ENCODE results near the gene GRAMD2B. TPM values are rescaled to one million over a fixed set of nuclear protein-coding genes. Genes with fewer than 3 reads are reported as not detected.
"Not testable (repeated sequence)": the region's sequence is repeated elsewhere in the genome, so short reads cannot be mapped to it uniquely, and the experiment has no call there.

Gene GRAMD2B
- total and polyA plus RNA-seq, 2 of the 13 experiments (the other 11 are each of a cell fraction or from before 2014, with no cell fraction given): 8.1 to 10.6 TPM

- H3K4me3 ChIP-seq (replicated peaks in 1 of 3; ENCODE audit: insufficient read depth in 1 of 3, low read depth in 2 of 3, low read length in 3 of 3); in situ Hi-C loops (cut with HindIII; ENCODE audit: extremely low pct_ligation_motif_present, low pct_unique_long_range_greater_than_20kb); H2AFZ ChIP-seq (ENCODE audit: low read length); H3K79me2 ChIP-seq (ENCODE audit: insufficient read depth, low read length); FAIRE-seq; H4K20me1 ChIP-seq (ENCODE audit: insufficient read depth, low read length); ATAC-seq; POLR2A ChIA-PET; H3K27me3 ChIP-seq (ENCODE audit: control insufficient read depth in 1 of 2, insufficient read depth in 2 of 2, low read length in 2 of 2); H3K27ac ChIP-seq (ENCODE audit: extremely low read length, insufficient read depth, low read length); CTCF ChIA-PET (ENCODE audit: low intra/inter-chr PET ratio, low total read pairs); BruUV-seq (replicated peaks); H3K36me3 ChIP-seq (replicated peaks in 1 of 2; ENCODE audit: control insufficient read depth in 1 of 2, insufficient read depth in 2 of 2, low read length in 2 of 2); H3K9ac ChIP-seq (ENCODE audit: insufficient read depth, low read depth, low read length); DNase-seq (ENCODE audit: low spot score); H3K4me2 ChIP-seq (ENCODE audit: low read depth, low read length); intact Hi-C loops (cut with micrococcal nuclease; ENCODE audit: unreplicated experiment): not testable (repeated sequence)
- Histone ChIP-seq H3K9me3 (ENCODE audit: low read length) (peaks cover 21% of the 10 kb centered on the region), H3K4me1 (ENCODE audit: insufficient read depth, low read length) (peaks cover 20% of the 10 kb centered on the region)
- WGBS (ENCODE audit: low lambda C conversion rate): 97% methylated on average over 2 of the region's 2 CpGs
These were observed 42.9 kb upstream of the GRAMD2B start for GRCh38 chr5:126380316-126380715.

- TF ChIP-seq KLF16 (CRISPR knock-in tag; IDR thresholded peaks at IDR 0.05): no peak
- no peak for TF ChIP-seq ZBTB7B (CRISPR knock-in tag; IDR thresholded peaks at IDR 0.05)
- TF ChIP-seq ZNF704 (CRISPR knock-in tag; IDR thresholded peaks at IDR 0.05; ENCODE audit: borderline replicate concordance): no peak
- TF ChIP-seq KLF15 (CRISPR knock-in tag; IDR thresholded peaks at IDR 0.05; ENCODE audit: borderline replicate concordance): no peak
- TF ChIP-seq U2AF2 (IDR thresholded peaks at IDR 0.05; ENCODE audit: low read depth, low read length): no peak
- no peak for TF ChIP-seq ZSCAN30 (CRISPR knock-in tag; IDR thresholded peaks at IDR 0.05)
- Histone ChIP-seq H3K36me3 (replicated peaks in 1 of 2; ENCODE audit: control insufficient read depth in 1 of 2, insufficient read depth in 2 of 2, low read length in 2 of 2) (no peaks in the 10 kb centered on the region), H2AFZ (ENCODE audit: low read length) (no peak overlapping the region), H3K27ac (ENCODE audit: extremely low read length, insufficient read depth, low read length) (no peak overlapping the region), H3K79me2 (ENCODE audit: insufficient read depth, low read length) (peaks cover 4% of the 10 kb centered on the region), H3K4me3 (replicated peaks in 1 of 3; ENCODE audit: insufficient read depth in 1 of 3, low read depth in 2 of 3, low read length in 3 of 3) (no peak overlapping the region), H3K4me2 (ENCODE audit: low read depth, low read length) (no peak overlapping the region), H3K27me3 (ENCODE audit: control insufficient read depth in 1 of 2, insufficient read depth in 2 of 2, low read length in 2 of 2) (no peaks in the 10 kb centered on the region), H3K9me3 (ENCODE audit: low read length) (peaks cover 21% of the 10 kb centered on the region), H4K20me1 (ENCODE audit: insufficient read depth, low read length) (no peaks in the 10 kb centered on the region), H3K9ac (ENCODE audit: insufficient read depth, low read depth, low read length) (no peak overlapping the region), H3K4me1 (ENCODE audit: insufficient read depth, low read length) (no peaks in the 10 kb centered on the region)
- intact Hi-C loops (cut with micrococcal nuclease; ENCODE audit: unreplicated experiment) (no loop called here), in situ Hi-C loops (cut with HindIII; ENCODE audit: extremely low pct_ligation_motif_present, low pct_unique_long_range_greater_than_20kb) (no loop called here)
- no TSS peak for BruUV-seq (replicated peaks)
- no peak for DNase-seq (ENCODE audit: low spot score)
- no peak for ATAC-seq
- ChIA-PET POLR2A (no interaction called here), CTCF (ENCODE audit: low intra/inter-chr PET ratio, low total read pairs) (no interaction called here)
- FAIRE-seq: no peak
These were observed 40.0 kb upstream of the GRAMD2B start for GRCh38 chr5:126383246-126383645.

Data from HepG2 (cell line).